ENCODE measurements around the gene ARHGAP40.

Gene ARHGAP40

DNA sequence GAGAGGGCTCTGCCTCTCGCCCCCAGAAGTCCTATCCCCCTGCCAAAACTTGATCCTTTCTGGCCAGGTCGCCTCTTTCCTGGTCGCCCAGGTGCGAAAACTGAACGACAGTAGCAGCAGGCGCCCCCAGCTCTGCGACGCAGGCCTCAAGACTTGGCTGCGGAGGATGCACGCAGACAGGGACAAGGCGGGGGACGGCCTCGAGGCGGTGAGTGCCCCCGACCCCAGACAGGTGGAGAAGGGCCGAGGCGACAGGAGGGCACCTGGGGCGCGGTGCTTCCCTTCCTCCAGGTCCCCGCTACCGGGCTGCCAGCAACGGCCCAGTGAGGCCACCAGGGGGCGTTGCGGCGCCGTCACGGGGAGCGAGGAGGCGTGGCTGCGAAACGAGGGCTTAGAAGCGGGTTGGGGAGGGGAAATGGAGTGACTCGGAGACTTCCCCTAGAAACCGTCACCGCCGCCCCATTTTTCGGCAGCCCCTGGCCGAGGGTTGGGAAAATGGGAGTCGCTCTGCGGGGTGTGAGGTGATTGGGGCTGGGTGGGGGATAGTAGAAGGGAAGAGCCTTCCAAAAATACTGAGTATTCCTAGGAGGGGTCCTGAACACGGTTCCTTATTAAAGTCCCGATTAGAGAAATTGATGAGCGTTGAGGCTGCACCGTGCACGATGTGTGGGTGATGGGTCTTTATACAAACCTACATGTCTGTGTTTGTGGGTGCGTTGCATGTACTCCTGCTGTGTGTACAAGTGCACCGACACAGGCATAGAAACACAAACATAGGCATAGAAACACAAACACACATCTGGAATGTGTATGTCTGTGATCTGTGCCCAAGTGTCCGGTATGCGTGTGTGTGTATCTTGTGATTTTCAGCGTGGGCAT, 44.6 kb downstream of the ARHGAP40 start (continued):
- TF ChIP-seq, protein P1, sequence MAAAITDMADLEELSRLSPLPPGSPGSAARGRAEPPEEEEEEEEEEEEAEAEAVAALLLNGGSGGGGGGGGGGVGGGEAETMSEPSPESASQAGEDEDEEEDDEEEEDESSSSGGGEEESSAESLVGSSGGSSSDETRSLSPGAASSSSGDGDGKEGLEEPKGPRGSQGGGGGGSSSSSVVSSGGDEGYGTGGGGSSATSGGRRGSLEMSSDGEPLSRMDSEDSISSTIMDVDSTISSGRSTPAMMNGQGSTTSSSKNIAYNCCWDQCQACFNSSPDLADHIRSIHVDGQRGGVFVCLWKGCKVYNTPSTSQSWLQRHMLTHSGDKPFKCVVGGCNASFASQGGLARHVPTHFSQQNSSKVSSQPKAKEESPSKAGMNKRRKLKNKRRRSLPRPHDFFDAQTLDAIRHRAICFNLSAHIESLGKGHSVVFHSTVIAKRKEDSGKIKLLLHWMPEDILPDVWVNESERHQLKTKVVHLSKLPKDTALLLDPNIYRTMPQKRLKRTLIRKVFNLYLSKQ (tag by site-specific recombination; IDR thresholded peaks at IDR 0.05; ENCODE audit: borderline replicate concordance): no peak
- TF ChIP-seq ZNF621 (tag by site-specific recombination; IDR thresholded peaks at IDR 0.05) (no peak), GLIS1 (tag by site-specific recombination; IDR thresholded peaks at IDR 0.05) (no peak), ZNF114 (tag by site-specific recombination; IDR thresholded peaks at IDR 0.05) (no peak), TCF7L2 (IDR thresholded peaks at IDR 0.05; ENCODE audit: borderline replicate concordance, low read depth, low read length) (no peak), WT1 (tag by site-specific recombination; IDR thresholded peaks at IDR 0.05) (no peak), HOXC10 (CRISPR knock-in tag; IDR thresholded peaks at IDR 0.05) (no peak), ZNF707 (tag by site-specific recombination; IDR thresholded peaks at IDR 0.05) (no peak), ZNF169 (tag by site-specific recombination; IDR thresholded peaks at IDR 0.05) (no peak), ZNF792 (tag by site-specific recombination; IDR thresholded peaks at IDR 0.05) (no peak), ZBTB1 (tag by site-specific recombination; IDR thresholded peaks at IDR 0.05) (no peak), FEZF1 (tag by site-specific recombination; IDR thresholded peaks at IDR 0.05) (no peak), ZNF549 (tag by site-specific recombination; IDR thresholded peaks at IDR 0.05) (no peak), BCL11B (tag by site-specific recombination; IDR thresholded peaks at IDR 0.05; ENCODE audit: low read depth) (no peak), SP7 (tag by site-specific recombination; IDR thresholded peaks at IDR 0.05) (peak; percentile 49; the same call in 1 of the 2 replicates), ZNF530 (tag by site-specific recombination; IDR thresholded peaks at IDR 0.05; ENCODE audit: low read depth) (no peak), BCL11A (tag by site-specific recombination; IDR thresholded peaks at IDR 0.05; ENCODE audit: low read depth) (no peak), ZNF830 (tag by site-specific recombination; IDR thresholded peaks at IDR 0.05; ENCODE audit: low read depth) (no peak), ZFP3 (tag by site-specific recombination; IDR thresholded peaks at IDR 0.05; ENCODE audit: low read depth) (no peak), ZFP41 (tag by site-specific recombination; IDR thresholded peaks at IDR 0.05; ENCODE audit: borderline replicate concordance) (no peak)
- TF ChIP-seq, protein P2, sequence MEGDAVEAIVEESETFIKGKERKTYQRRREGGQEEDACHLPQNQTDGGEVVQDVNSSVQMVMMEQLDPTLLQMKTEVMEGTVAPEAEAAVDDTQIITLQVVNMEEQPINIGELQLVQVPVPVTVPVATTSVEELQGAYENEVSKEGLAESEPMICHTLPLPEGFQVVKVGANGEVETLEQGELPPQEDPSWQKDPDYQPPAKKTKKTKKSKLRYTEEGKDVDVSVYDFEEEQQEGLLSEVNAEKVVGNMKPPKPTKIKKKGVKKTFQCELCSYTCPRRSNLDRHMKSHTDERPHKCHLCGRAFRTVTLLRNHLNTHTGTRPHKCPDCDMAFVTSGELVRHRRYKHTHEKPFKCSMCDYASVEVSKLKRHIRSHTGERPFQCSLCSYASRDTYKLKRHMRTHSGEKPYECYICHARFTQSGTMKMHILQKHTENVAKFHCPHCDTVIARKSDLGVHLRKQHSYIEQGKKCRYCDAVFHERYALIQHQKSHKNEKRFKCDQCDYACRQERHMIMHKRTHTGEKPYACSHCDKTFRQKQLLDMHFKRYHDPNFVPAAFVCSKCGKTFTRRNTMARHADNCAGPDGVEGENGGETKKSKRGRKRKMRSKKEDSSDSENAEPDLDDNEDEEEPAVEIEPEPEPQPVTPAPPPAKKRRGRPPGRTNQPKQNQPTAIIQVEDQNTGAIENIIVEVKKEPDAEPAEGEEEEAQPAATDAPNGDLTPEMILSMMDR (tag by site-specific recombination; IDR thresholded peaks at IDR 0.05): peak; percentile 97
- TF ChIP-seq, protein P3, sequence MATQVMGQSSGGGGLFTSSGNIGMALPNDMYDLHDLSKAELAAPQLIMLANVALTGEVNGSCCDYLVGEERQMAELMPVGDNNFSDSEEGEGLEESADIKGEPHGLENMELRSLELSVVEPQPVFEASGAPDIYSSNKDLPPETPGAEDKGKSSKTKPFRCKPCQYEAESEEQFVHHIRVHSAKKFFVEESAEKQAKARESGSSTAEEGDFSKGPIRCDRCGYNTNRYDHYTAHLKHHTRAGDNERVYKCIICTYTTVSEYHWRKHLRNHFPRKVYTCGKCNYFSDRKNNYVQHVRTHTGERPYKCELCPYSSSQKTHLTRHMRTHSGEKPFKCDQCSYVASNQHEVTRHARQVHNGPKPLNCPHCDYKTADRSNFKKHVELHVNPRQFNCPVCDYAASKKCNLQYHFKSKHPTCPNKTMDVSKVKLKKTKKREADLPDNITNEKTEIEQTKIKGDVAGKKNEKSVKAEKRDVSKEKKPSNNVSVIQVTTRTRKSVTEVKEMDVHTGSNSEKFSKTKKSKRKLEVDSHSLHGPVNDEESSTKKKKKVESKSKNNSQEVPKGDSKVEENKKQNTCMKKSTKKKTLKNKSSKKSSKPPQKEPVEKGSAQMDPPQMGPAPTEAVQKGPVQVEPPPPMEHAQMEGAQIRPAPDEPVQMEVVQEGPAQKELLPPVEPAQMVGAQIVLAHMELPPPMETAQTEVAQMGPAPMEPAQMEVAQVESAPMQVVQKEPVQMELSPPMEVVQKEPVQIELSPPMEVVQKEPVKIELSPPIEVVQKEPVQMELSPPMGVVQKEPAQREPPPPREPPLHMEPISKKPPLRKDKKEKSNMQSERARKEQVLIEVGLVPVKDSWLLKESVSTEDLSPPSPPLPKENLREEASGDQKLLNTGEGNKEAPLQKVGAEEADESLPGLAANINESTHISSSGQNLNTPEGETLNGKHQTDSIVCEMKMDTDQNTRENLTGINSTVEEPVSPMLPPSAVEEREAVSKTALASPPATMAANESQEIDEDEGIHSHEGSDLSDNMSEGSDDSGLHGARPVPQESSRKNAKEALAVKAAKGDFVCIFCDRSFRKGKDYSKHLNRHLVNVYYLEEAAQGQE (tag by site-specific recombination; IDR thresholded peaks at IDR 0.05): no peak
- TF ChIP-seq, protein P4, sequence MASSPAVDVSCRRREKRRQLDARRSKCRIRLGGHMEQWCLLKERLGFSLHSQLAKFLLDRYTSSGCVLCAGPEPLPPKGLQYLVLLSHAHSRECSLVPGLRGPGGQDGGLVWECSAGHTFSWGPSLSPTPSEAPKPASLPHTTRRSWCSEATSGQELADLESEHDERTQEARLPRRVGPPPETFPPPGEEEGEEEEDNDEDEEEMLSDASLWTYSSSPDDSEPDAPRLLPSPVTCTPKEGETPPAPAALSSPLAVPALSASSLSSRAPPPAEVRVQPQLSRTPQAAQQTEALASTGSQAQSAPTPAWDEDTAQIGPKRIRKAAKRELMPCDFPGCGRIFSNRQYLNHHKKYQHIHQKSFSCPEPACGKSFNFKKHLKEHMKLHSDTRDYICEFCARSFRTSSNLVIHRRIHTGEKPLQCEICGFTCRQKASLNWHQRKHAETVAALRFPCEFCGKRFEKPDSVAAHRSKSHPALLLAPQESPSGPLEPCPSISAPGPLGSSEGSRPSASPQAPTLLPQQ (tag by site-specific recombination; IDR thresholded peaks at IDR 0.05): no peak
- TF ChIP-seq, protein P5, sequence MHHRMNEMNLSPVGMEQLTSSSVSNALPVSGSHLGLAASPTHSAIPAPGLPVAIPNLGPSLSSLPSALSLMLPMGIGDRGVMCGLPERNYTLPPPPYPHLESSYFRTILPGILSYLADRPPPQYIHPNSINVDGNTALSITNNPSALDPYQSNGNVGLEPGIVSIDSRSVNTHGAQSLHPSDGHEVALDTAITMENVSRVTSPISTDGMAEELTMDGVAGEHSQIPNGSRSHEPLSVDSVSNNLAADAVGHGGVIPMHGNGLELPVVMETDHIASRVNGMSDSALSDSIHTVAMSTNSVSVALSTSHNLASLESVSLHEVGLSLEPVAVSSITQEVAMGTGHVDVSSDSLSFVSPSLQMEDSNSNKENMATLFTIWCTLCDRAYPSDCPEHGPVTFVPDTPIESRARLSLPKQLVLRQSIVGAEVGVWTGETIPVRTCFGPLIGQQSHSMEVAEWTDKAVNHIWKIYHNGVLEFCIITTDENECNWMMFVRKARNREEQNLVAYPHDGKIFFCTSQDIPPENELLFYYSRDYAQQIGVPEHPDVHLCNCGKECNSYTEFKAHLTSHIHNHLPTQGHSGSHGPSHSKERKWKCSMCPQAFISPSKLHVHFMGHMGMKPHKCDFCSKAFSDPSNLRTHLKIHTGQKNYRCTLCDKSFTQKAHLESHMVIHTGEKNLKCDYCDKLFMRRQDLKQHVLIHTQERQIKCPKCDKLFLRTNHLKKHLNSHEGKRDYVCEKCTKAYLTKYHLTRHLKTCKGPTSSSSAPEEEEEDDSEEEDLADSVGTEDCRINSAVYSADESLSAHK (tag by site-specific recombination; IDR thresholded peaks at IDR 0.05): peak; percentile 98
- TF ChIP-seq, protein P6, sequence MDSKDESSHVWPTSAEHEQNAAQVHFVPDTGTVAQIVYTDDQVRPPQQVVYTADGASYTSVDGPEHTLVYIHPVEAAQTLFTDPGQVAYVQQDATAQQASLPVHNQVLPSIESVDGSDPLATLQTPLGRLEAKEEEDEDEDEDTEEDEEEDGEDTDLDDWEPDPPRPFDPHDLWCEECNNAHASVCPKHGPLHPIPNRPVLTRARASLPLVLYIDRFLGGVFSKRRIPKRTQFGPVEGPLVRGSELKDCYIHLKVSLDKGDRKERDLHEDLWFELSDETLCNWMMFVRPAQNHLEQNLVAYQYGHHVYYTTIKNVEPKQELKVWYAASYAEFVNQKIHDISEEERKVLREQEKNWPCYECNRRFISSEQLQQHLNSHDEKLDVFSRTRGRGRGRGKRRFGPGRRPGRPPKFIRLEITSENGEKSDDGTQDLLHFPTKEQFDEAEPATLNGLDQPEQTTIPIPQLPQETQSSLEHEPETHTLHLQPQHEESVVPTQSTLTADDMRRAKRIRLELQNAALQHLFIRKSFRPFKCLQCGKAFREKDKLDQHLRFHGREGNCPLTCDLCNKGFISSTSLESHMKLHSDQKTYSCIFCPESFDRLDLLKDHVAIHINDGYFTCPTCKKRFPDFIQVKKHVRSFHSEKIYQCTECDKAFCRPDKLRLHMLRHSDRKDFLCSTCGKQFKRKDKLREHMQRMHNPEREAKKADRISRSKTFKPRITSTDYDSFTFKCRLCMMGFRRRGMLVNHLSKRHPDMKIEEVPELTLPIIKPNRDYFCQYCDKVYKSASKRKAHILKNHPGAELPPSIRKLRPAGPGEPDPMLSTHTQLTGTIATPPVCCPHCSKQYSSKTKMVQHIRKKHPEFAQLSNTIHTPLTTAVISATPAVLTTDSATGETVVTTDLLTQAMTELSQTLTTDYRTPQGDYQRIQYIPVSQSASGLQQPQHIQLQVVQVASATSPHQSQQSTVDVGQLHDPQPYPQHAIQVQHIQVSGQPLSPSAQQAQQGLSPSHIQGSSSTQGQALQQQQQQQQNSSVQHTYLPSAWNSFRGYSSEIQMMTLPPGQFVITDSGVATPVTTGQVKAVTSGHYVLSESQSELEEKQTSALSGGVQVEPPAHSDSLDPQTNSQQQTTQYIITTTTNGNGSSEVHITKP (tag by site-specific recombination; IDR thresholded peaks at IDR 0.05): no peak
